ENCODE results near the gene ADARB1. TPM values are rescaled to one million over a fixed set of nuclear protein-coding genes. Genes with fewer than 3 reads are reported as not detected.
"Not testable (repeated sequence)": the region's sequence is repeated elsewhere in the genome, so short reads cannot be mapped to it uniquely, and the experiment has no call there.

The ADARB1 gene, protein sequence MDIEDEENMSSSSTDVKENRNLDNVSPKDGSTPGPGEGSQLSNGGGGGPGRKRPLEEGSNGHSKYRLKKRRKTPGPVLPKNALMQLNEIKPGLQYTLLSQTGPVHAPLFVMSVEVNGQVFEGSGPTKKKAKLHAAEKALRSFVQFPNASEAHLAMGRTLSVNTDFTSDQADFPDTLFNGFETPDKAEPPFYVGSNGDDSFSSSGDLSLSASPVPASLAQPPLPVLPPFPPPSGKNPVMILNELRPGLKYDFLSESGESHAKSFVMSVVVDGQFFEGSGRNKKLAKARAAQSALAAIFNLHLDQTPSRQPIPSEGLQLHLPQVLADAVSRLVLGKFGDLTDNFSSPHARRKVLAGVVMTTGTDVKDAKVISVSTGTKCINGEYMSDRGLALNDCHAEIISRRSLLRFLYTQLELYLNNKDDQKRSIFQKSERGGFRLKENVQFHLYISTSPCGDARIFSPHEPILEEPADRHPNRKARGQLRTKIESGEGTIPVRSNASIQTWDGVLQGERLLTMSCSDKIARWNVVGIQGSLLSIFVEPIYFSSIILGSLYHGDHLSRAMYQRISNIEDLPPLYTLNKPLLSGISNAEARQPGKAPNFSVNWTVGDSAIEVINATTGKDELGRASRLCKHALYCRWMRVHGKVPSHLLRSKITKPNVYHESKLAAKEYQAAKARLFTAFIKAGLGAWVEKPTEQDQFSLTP
- 14.5 TPM for total RNA-seq (ENCODE audit: unreplicated experiment)
- long read RNA-seq, partial matches to known transcripts = 1 of 2 reads
- long read RNA-seq, other reads (novel, unspliced or antisense) = 0 of 2 reads

- H3K4me1 Mint-ChIP-seq (ENCODE audit: unreplicated experiment) = peaks cover 11% of the 10 kb centered on the region
These were observed at the start of gene ADARB1 for GRCh38 chr21:45074048-45074817. Gene ADARB1, plus strand, starts transcription at chr21:45074580. Its CDS starts 97,077 bp downstream, at chr21:45171657.

GRCh38 chr21:45026066-45026745 lies 48.2 kb upstream of the ADARB1 start:
- no peak for DNase-seq (ENCODE audit: low spot score)
- peaks cover 4% of the 10 kb centered on the region for H3K27me3 Mint-ChIP-seq (ENCODE audit: unreplicated experiment)
- H3K9me3 Mint-ChIP-seq (ENCODE audit: unreplicated experiment) = peaks cover 9% of the 10 kb centered on the region
- H3K27ac Mint-ChIP-seq (ENCODE audit: unreplicated experiment) = no peak overlapping the region
- H3K4me1 Mint-ChIP-seq (ENCODE audit: unreplicated experiment) = peaks cover 8% of the 10 kb centered on the region
- H3K36me3 Mint-ChIP-seq (ENCODE audit: low read depth, unreplicated experiment) = peaks cover 12% of the 10 kb centered on the region
- TF ChIP-seq, protein P1, sequence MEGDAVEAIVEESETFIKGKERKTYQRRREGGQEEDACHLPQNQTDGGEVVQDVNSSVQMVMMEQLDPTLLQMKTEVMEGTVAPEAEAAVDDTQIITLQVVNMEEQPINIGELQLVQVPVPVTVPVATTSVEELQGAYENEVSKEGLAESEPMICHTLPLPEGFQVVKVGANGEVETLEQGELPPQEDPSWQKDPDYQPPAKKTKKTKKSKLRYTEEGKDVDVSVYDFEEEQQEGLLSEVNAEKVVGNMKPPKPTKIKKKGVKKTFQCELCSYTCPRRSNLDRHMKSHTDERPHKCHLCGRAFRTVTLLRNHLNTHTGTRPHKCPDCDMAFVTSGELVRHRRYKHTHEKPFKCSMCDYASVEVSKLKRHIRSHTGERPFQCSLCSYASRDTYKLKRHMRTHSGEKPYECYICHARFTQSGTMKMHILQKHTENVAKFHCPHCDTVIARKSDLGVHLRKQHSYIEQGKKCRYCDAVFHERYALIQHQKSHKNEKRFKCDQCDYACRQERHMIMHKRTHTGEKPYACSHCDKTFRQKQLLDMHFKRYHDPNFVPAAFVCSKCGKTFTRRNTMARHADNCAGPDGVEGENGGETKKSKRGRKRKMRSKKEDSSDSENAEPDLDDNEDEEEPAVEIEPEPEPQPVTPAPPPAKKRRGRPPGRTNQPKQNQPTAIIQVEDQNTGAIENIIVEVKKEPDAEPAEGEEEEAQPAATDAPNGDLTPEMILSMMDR (IDR thresholded peaks at IDR 0.05; ENCODE audit: unreplicated experiment) = no peak
- H3K4me3 Mint-ChIP-seq (ENCODE audit: unreplicated experiment) = no peak overlapping the region

More at GRCh38 chr21:45074048-45074817, at the start of gene ADARB1:
- H3K36me3 Mint-ChIP-seq (ENCODE audit: low read depth, unreplicated experiment) = peaks cover 4% of the 10 kb centered on the region
- peak within 1 kb of the TSS; percentile 98 for H3K4me3 Mint-ChIP-seq (ENCODE audit: unreplicated experiment)
- H3K9me3 Mint-ChIP-seq (ENCODE audit: unreplicated experiment) = no peaks in the 10 kb centered on the region
- H3K27ac Mint-ChIP-seq (ENCODE audit: unreplicated experiment) = peak within 1 kb of the TSS; percentile 88
- peak; percentile 54 for DNase-seq (ENCODE audit: low spot score)
- peaks cover 11% of the 10 kb centered on the region for H3K27me3 Mint-ChIP-seq (ENCODE audit: unreplicated experiment)
- TF ChIP-seq, protein P1 (IDR thresholded peaks at IDR 0.05; ENCODE audit: unreplicated experiment) = no peak

DNA sequence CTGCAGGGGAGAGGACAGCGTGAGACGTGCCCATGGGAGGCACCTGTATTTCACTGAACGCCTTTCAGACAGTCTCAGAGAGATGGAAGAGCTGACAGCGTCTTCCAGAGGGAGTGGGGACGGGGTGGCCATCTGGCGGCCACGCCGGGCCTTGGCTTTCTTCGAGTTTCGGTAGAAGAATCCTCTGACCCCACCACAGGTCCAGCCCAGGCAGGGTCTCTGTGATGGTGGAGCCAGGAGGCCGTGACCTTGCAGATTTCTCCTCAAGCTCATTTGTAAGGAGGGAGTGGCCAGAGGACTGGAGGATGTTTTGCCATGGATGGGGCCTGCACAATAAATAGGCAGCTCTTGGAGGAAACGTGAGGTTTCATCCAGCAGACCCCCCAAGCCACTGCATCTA lies 47.6 kb upstream of the ADARB1 start:
- peaks cover 12% of the 10 kb centered on the region for H3K36me3 Mint-ChIP-seq (ENCODE audit: low read depth, unreplicated experiment)
- no peak overlapping the region for H3K4me3 Mint-ChIP-seq (ENCODE audit: unreplicated experiment)
- H3K27me3 Mint-ChIP-seq (ENCODE audit: unreplicated experiment) = peaks cover 4% of the 10 kb centered on the region
- H3K4me1 Mint-ChIP-seq (ENCODE audit: unreplicated experiment) = peaks cover 10% of the 10 kb centered on the region
- H3K9me3 Mint-ChIP-seq (ENCODE audit: unreplicated experiment) = peaks cover 9% of the 10 kb centered on the region
- DNase-seq (ENCODE audit: low spot score) = no peak
- no peak overlapping the region for H3K27ac Mint-ChIP-seq (ENCODE audit: unreplicated experiment)
- TF ChIP-seq, protein P1 (IDR thresholded peaks at IDR 0.05; ENCODE audit: unreplicated experiment) = no peak

DNA sequence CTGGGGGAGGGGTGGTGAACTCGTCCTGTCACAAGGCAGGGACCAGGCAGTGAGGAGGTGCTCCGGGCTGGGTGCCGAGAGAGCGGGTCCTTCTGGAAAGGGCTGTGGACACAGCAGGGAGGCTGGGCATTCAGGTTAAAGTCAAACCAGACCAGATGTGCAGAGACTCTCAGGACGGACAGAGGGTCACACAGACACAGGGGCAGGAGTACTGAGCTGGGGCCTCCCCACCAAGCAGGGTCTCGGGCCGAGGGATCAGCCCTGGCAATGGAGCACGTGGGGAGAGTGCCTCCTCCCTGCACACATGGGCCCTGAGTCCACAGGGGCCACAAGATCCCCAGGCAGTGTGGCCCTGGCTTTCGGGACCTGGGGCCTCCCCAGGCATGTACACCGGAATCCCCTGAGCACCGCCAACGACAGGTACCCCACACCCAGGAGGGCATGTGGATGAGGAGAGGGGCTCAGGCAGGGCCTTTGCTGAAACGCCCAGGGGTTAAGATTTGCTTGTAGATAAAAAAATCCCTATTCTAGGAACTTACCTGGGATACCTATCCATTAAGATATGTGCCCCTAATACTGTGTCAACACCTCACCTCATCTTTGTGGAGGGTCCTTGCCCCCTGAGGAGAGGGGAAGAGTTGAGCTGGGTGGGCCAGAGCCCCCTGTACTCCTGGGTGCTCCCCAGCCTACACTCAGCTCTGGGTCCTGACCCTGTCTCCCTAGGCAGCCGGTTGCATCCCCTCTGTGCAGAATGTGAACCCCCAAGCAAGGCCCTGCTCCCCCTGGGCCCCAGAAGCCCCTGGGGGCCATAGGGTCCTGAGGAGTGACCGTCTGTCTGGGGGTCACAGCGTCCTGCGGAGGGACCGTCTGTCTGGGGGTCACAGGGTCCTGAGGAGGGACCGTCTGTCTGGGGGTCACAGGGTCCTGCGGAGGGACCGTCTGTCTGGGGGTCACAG lies 46.9 kb upstream of the ADARB1 start:
- Mint-ChIP-seq H3K9me3 (ENCODE audit: unreplicated experiment) (peaks cover 9% of the 10 kb centered on the region), H3K27ac (ENCODE audit: unreplicated experiment) (no peak overlapping the region), H3K36me3 (ENCODE audit: low read depth, unreplicated experiment) (peaks cover 12% of the 10 kb centered on the region), H3K4me1 (ENCODE audit: unreplicated experiment) (peaks cover 10% of the 10 kb centered on the region), H3K27me3 (ENCODE audit: unreplicated experiment) (peaks cover 6% of the 10 kb centered on the region), H3K4me3 (ENCODE audit: unreplicated experiment) (no peak overlapping the region)
- DNase-seq (ENCODE audit: low spot score) = no peak
- TF ChIP-seq, protein P1 (IDR thresholded peaks at IDR 0.05; ENCODE audit: unreplicated experiment) = no peak

GRCh38 chr21:45028645-45029044 lies 45.7 kb upstream of the ADARB1 start:
- peaks cover 10% of the 10 kb centered on the region for H3K4me1 Mint-ChIP-seq (ENCODE audit: unreplicated experiment)
- H3K27me3 Mint-ChIP-seq (ENCODE audit: unreplicated experiment); H3K9me3 Mint-ChIP-seq (ENCODE audit: unreplicated experiment); H3K4me3 Mint-ChIP-seq (ENCODE audit: unreplicated experiment); H3K27ac Mint-ChIP-seq (ENCODE audit: unreplicated experiment); DNase-seq (ENCODE audit: low spot score): not testable (repeated sequence)
- peaks cover 11% of the 10 kb centered on the region for H3K36me3 Mint-ChIP-seq (ENCODE audit: low read depth, unreplicated experiment)

Measured in endothelial cell (in vitro differentiated cells).